Ovary (tissue), 9 donors: ENCODE measurements around the gene INHBB. TPM values are rescaled to one million over a fixed set of nuclear protein-coding genes. Genes with fewer than 3 reads are reported as not detected.

Source experiments
- DNase-seq, 5 donors: peaks; one replicate each; pipeline ENCODE4 v3.0.0-alpha.2; 2019 to 2020
- H3K27ac ChIP-seq, 2 donors: fragments of 200-600 bp; one replicate each; pipeline versions ENCODE4 v1.5.1 to v1.8.0; 2019 to 2022
- H3K27me3 ChIP-seq: fragments of 200-600 bp; one replicate; pipeline ENCODE4 v1.8.0; 2022
- H3K36me3 ChIP-seq: fragments of 200-600 bp; sonication (generic); one replicate; pipeline ENCODE4 v1.5.1; 2019
- H3K4me1 ChIP-seq: one replicate; pipeline ENCODE4 v1.8.1; 2013; ENCODE audit warnings: mild to moderate bottlenecking, moderate library complexity; ENCODE audit not compliant: insufficient read depth
- H3K4me3 ChIP-seq: fragments of 200-600 bp; sonication (generic); one replicate; pipeline ENCODE4 v1.5.1; 2017
- H3K9me3 ChIP-seq, 2 donors: fragments of 200-600 bp in 1 of 2; sonication (generic) in 1 of 2; one replicate each; pipeline versions ENCODE4 v1.5.1 to v1.8.1; 2013 to 2019; ENCODE audit warnings: mild to moderate bottlenecking in 1 of 2, moderate library complexity in 1 of 2
- CTCF ChIP-seq, 3 donors: fragments of 450-650 bp in 2 of 3; fragments of 200-600 bp in 1 of 3; IDR thresholded peaks; one replicate each; pipeline versions ENCODE4 v1.5.1 to v1.8.0; 2016 to 2022; ENCODE audit warnings: antibody characterized with exemption in 3 of 3, mild to moderate bottlenecking in 1 of 3
- EP300 ChIP-seq: sonication (generic); formaldehyde crosslinking; IDR thresholded peaks from one replicate; pipeline ENCODE4 v1.6.1; 2017; ENCODE audit warnings: antibody characterized with exemption
- POLR2A ChIP-seq: fragments of 450-650 bp; IDR thresholded peaks from one replicate; pipeline ENCODE4 v1.6.1; 2017; ENCODE audit warnings: antibody characterized with exemption, mild to moderate bottlenecking, moderate library complexity
- WGBS, 3 donors: extraction: QIAGEN DNeasy Blood & Tissue Kit in 1 of 3; methylation state at CpG; one replicate each; pipeline versions ENCODE4 v1.1.5 to v1.1.7; 2013 to 2017; 5-methylcytosine and 5-hydroxymethylcytosine counted together
- intact Hi-C, 4 donors: fragments of 100-400 bp; cut with DNase I; formaldehyde crosslinking; loops; one replicate each; pipeline versions ENCODE4 v1.11.0 to v1.15.1; 2022 to 2023
- polyA plus RNA-seq, 2 donors: library from polyadenylated mRNA; stranded (reverse); fragments of 200-250 nt in 1 of 2; fragments of 350-450 nt in 1 of 2; fragmentation: Illumina TruSeq in 1 of 2; extraction: RNeasy Lipid Tissue Mini Kit (QIAGEN cat#74804) in 1 of 2; gene quantifications; one replicate each; pipeline ENCODE4 v1.2.3, GENCODE V29; 2013 to 2014
- total RNA-seq, 7 donors: library from RNA; depleted of rRNA in 2 of 7; stranded (reverse); fragments of >200 nt in 2 of 7; fragmentation: NEBNext Ultra II Directional in 3 of 7; extraction: Animal tissue kit (Norgen Biotek cat#: 25700) in 3 of 7; gene quantifications; one replicate each; pipeline versions ENCODE4 v1.1.0 to v1.2.4, GENCODE V29; 2016 to 2023
- donor health status: DM: no; HTN: no; CAD: no; lungs with moderate emphysema.
- donor health status: DM: no; HTN: no; CAD: no.
- donor health status: Bipolar disorder and iron deficiency.
- donor health status: DM: yes; HTN: yes; CAD: no.
- donor health status: DM: no; HTN: no; CAD: no.
- donor health status: DM: yes; HTN: yes; CAD: no.

INHBB gene
- total and polyA plus RNA-seq, 9 donors: 1.1 to 6.9 (median 4.0) TPM

- H3K4me1 ChIP-seq: no peaks in the 10 kb centered on the region
- 87 to 94% (median 89%) methylated on average over 7 of the region's 7 CpGs for WGBS, 3 donors
- no peak for TF ChIP-seq EP300
- no peak for TF ChIP-seq POLR2A
- no peak for TF ChIP-seq CTCF (IDR thresholded peaks at IDR 0.05)
- no peaks in the 10 kb centered on the region for H3K9me3 ChIP-seq
- intact Hi-C loops: no loop called here
- H3K27ac ChIP-seq: no peak overlapping the region
- no peak overlapping the region for H3K4me3 ChIP-seq
- no peak for DNase-seq
- H3K36me3 ChIP-seq: no peaks in the 10 kb centered on the region
- H3K27me3 ChIP-seq: no peaks in the 10 kb centered on the region
Measured at GRCh38 chr2:120324933-120325332, 21.0 kb upstream of the INHBB start.

GRCh38 chr2:120326066-120326465 lies 19.9 kb upstream of the INHBB start:
- DNase-seq: no peak
- Histone ChIP-seq H3K4me1 (no peaks in the 10 kb centered on the region), H3K4me3 (no peak overlapping the region), H3K27ac (no peak overlapping the region), H3K36me3 (no peaks in the 10 kb centered on the region), H3K9me3 (no peaks in the 10 kb centered on the region), H3K27me3 (no peaks in the 10 kb centered on the region)
- WGBS, 3 donors: 84 to 88% (median 85%) methylated on average over 9 of the region's 9 CpGs
- no peak for TF ChIP-seq POLR2A
- no peak for TF ChIP-seq CTCF (IDR thresholded peaks at IDR 0.05)
- no peak for TF ChIP-seq EP300
- intact Hi-C loops: no loop called here

GRCh38 chr2:120330946-120331822 lies 14.8 kb upstream of the INHBB start:
- 83 to 84% (median 84%) methylated on average over 24 of the region's 24 CpGs for whole genome bisulfite sequencing, 3 donors
- H3K36me3 ChIP-seq: no peaks in the 10 kb centered on the region
- TF ChIP-seq CTCF (IDR thresholded peaks at IDR 0.05): no peak
- no peak for TF ChIP-seq EP300
- TF ChIP-seq POLR2A: no peak
- no peaks in the 10 kb centered on the region for H3K9me3 ChIP-seq
- no peaks in the 10 kb centered on the region for H3K27me3 ChIP-seq
- no peak overlapping the region for H3K4me3 ChIP-seq
- H3K4me1 ChIP-seq: no peaks in the 10 kb centered on the region
- no peak for DNase-seq
- no peak overlapping the region for H3K27ac ChIP-seq
- intact Hi-C loops: loop anchor here in 1 of 4 donors (10.0 kb wide), 1 partner anchor 754 kb away; no protein-coding TSS in a partner anchor

- H3K9me3 ChIP-seq: no peaks in the 10 kb centered on the region
- H3K36me3 ChIP-seq: no peaks in the 10 kb centered on the region
- intact Hi-C loops: loop anchor here in 1 of 4 donors (10.0 kb wide), 1 partner anchor 753 kb away; no protein-coding TSS in a partner anchor
- no peak for TF ChIP-seq POLR2A
- TF ChIP-seq CTCF (IDR thresholded peaks at IDR 0.05): no peak
- no peak for TF ChIP-seq EP300
- no peaks in the 10 kb centered on the region for H3K27me3 ChIP-seq
- no peaks in the 10 kb centered on the region for H3K4me1 ChIP-seq
- no peak for DNase-seq
- no peak overlapping the region for H3K4me3 ChIP-seq
- WGBS, 3 donors: 43 to 52% (median 45%) methylated on average over 4 of the region's 4 CpGs
- H3K27ac ChIP-seq: no peak overlapping the region
Measured at GRCh38 chr2:120331903-120332302, 14.0 kb upstream of the INHBB start.
